GM12872 (cell line): ENCODE results near the gene SCN8A.

Source experiments
- CTCF ChIP-seq: IDR thresholded peaks from 3 replicates; pipeline ENCODE4 v1.5.1; 2011; ENCODE audit warnings: low read depth, mild to moderate bottlenecking, low read length, moderate library complexity; ENCODE audit not compliant: insufficient read depth

Gene SCN8A

GRCh38 chr12:51766067-51766676, 175.1 kb downstream of the SCN8A start:
- no peak for TF ChIP-seq CTCF

- no peak for TF ChIP-seq CTCF
These were observed 180.0 kb downstream of the SCN8A start for GRCh38 chr12:51771008-51771407.

GRCh38 chr12:51773145-51773869, 182.3 kb downstream of the SCN8A start:
- no peak for TF ChIP-seq CTCF

GRCh38 chr12:51774933-51775332, 183.9 kb downstream of the SCN8A start:
- no peak for TF ChIP-seq CTCF

- no peak for TF ChIP-seq CTCF
These were observed 186.4 kb downstream of the SCN8A start for GRCh38 chr12:51777457-51777856.

- no peak for TF ChIP-seq CTCF
These were observed 186.9 kb downstream of the SCN8A start for GRCh38 chr12:51777973-51778372.

GRCh38 chr12:51779876-51780275, 188.8 kb downstream of the SCN8A start:
- no peak for TF ChIP-seq CTCF
